Stomach (tissue), 9 donors: Measurements from ENCODE around the gene C10orf105. TPM values are rescaled to one million over a fixed set of nuclear protein-coding genes. Genes with fewer than 3 reads are reported as not detected.

Experiments
- DNase-seq, 2 donors: peaks; one replicate each; pipeline versions ENCODE4 v3.0.0 to v3.0.0-alpha.2; 2013 to 2019
- H3K27ac ChIP-seq, 5 donors: fragments of 200-600 bp in 4 of 5; sonication (generic) in 4 of 5; one replicate each; pipeline ENCODE4 v1.5.1; 2013 to 2019; ENCODE audit warnings: mild to moderate bottlenecking in 1 of 5, moderate library complexity in 1 of 5
- H3K27me3 ChIP-seq, 3 donors: fragments of 200-600 bp; sonication (generic); one replicate each; pipeline ENCODE4 v1.5.1; 2017 to 2019; ENCODE audit warnings: mixed run types in 1 of 3
- H3K36me3 ChIP-seq, 4 donors: fragments of 200-600 bp; sonication (generic); 1 replicate in 3 of 4; 2 replicates in 1 of 4; pipeline ENCODE4 v1.5.1; 2016 to 2019
- H3K4me1 ChIP-seq, 4 donors: fragments of 200-600 bp; sonication (generic); one replicate each; pipeline ENCODE4 v1.5.1; 2016 to 2019
- H3K4me3 ChIP-seq, 4 donors: fragments of 200-600 bp; sonication (generic) in 3 of 4; one replicate each; pipeline ENCODE4 v1.5.1; 2016 to 2019; ENCODE audit warnings: mild to moderate bottlenecking in 1 of 4
- H3K9me3 ChIP-seq, 4 donors: fragments of 200-600 bp; sonication (generic); one replicate each; pipeline ENCODE4 v1.5.1; 2016 to 2019
- CTCF ChIP-seq, 7 experiments: fragments of 450-650 bp in 4 of 7; fragments of 200-600 bp in 3 of 7; sonication (generic) in 3 of 7; IDR thresholded peaks; one replicate each; pipeline ENCODE4 v1.5.1; 2016 to 2019; ENCODE audit warnings: antibody characterized with exemption in 7 of 7, control low read depth in 2 of 7, mild to moderate bottlenecking in 1 of 7
- EP300 ChIP-seq: sonication (generic); formaldehyde crosslinking; IDR thresholded peaks from one replicate; pipeline ENCODE4 v1.6.1; 2017; ENCODE audit warnings: antibody characterized with exemption
- POLR2A ChIP-seq, 4 donors: fragments of 450-650 bp; IDR thresholded peaks; one replicate each; pipeline ENCODE4 v1.6.1; 2016; ENCODE audit warnings: antibody characterized with exemption in 4 of 4, control low read depth in 2 of 4, mild to moderate bottlenecking in 1 of 4, moderate library complexity in 1 of 4
- POLR2AphosphoS5 ChIP-seq, 3 donors: sonication (generic); formaldehyde crosslinking; IDR thresholded peaks; one replicate each; pipeline ENCODE4 v1.6.1; 2016; ENCODE audit warnings: antibody characterized with exemption in 3 of 3
- WGBS, 5 donors: extraction: QIAGEN DNeasy Blood & Tissue Kit in 3 of 5; methylation state at CpG; one replicate each; pipeline versions ENCODE4 v1.1.5 to v1.1.7; 2013 to 2018; 5-methylcytosine and 5-hydroxymethylcytosine counted together
- intact Hi-C: fragments of 100-400 bp; cut with DNase I; formaldehyde crosslinking; loops from one replicate; pipeline ENCODE4 v1.15.1; 2023; ENCODE audit warnings: low total_unique reads
- polyA plus RNA-seq, 3 donors: library from polyadenylated mRNA; stranded (reverse); fragments of 200-250 nt; gene quantifications; one replicate each; pipeline ENCODE4 v1.2.3, GENCODE V29; 2013
- total RNA-seq, 5 donors: library from RNA; depleted of rRNA; stranded (reverse); fragments of >200 nt; gene quantifications; one replicate each; pipeline versions ENCODE4 v1.1.0 to v1.2.3, GENCODE V29; 2014 to 2016
- donor health status: healthy with polysubstance abuse.
- donor health status: Bipolar disorder and iron deficiency.
- donor health status: healthy.

C10orf105 gene
- total and polyA plus RNA-seq, 8 donors, result 0.03 TPM; not detected in 7

- WGBS, 5 donors, result 71 to 93% (median 88%) methylated on average over 1 of the region's 1 CpG
- DNase-seq, result no peak
- no peak overlapping the region for H3K27ac ChIP-seq
- H3K36me3 ChIP-seq, result no peaks in the 10 kb centered on the region
- TF ChIP-seq EP300, result no peak
- H3K4me1 ChIP-seq, result peaks cover 25 to 36% (median 30%) of the 10 kb centered on the region in 4 donors
- no peak overlapping the region for H3K4me3 ChIP-seq
- intact Hi-C loops, result no loop called here
- H3K27me3 ChIP-seq, result no peaks in the 10 kb centered on the region
- no peaks in the 10 kb centered on the region for H3K9me3 ChIP-seq
These were observed 3.3 kb upstream of the C10orf105 start for GRCh38 chr10:71722849-71723248.

GRCh38 chr10:71721313-71721712 lies 1.7 kb upstream of the C10orf105 start:
- Histone ChIP-seq H3K36me3 (no peaks in the 10 kb centered on the region), H3K4me1 (peaks cover 18 to 33% (median 22%) of the 10 kb centered on the region in 4 donors), H3K27me3 (no peaks in the 10 kb centered on the region), H3K4me3 (no peak overlapping the region), H3K9me3 (no peaks in the 10 kb centered on the region), H3K27ac (no peak overlapping the region)
- WGBS, 5 donors, result 91 to 97% (median 93%) methylated on average over 6 of the region's 6 CpGs
- intact Hi-C loops, result no loop called here
- DNase-seq, result no peak
- TF ChIP-seq CTCF (IDR thresholded peaks at IDR 0.05) (no peak), POLR2A (IDR thresholded peaks at IDR 0.05) (no peak), EP300 (no peak), POLR2AphosphoS5 (IDR thresholded peaks at IDR 0.05) (no peak)

- no peaks in the 10 kb centered on the region for H3K27me3 ChIP-seq
- no peak for TF ChIP-seq POLR2A (IDR thresholded peaks at IDR 0.05)
- no peak for TF ChIP-seq EP300
- no peak for TF ChIP-seq POLR2AphosphoS5 (IDR thresholded peaks at IDR 0.05)
- no peaks in the 10 kb centered on the region for H3K36me3 ChIP-seq
- no peak overlapping the region for H3K27ac ChIP-seq
- peak in 1 of 2 donors; percentile 63 for DNase-seq
- H3K4me3 ChIP-seq, result no peak overlapping the region
- intact Hi-C loops, result no loop called here
- no peaks in the 10 kb centered on the region for H3K9me3 ChIP-seq
- H3K4me1 ChIP-seq, result peaks cover 10 to 33% (median 20%) of the 10 kb centered on the region in 4 donors
- WGBS, 5 donors, result 68 to 80% (median 73%) methylated on average over 4 of the region's 4 CpGs
These were observed 710 bp upstream of the C10orf105 start for GRCh38 chr10:71720288-71720687.

- intact Hi-C loops, result no loop called here
- no peaks in the 10 kb centered on the region for H3K36me3 ChIP-seq
- H3K27me3 ChIP-seq, result no peaks in the 10 kb centered on the region
- no peak for TF ChIP-seq CTCF (IDR thresholded peaks at IDR 0.05)
- TF ChIP-seq POLR2AphosphoS5 (IDR thresholded peaks at IDR 0.05), result no peak
- no peak for TF ChIP-seq EP300
- no peak for TF ChIP-seq POLR2A (IDR thresholded peaks at IDR 0.05)
- H3K4me1 ChIP-seq, result peaks cover 20 to 44% (median 33%) of the 10 kb centered on the region in 4 donors
- peak overlapping the region in 2 of 5 donors; percentile 33 to 46 for H3K27ac ChIP-seq
- peak in 1 of 2 donors; percentile 51 for DNase-seq
- no peaks in the 10 kb centered on the region for H3K9me3 ChIP-seq
- H3K4me3 ChIP-seq, result no peak overlapping the region
- 75 to 88% (median 81%) methylated on average over 7 of the region's 7 CpGs for WGBS, 5 donors
These were observed 536 bp downstream of the C10orf105 start for GRCh38 chr10:71719042-71719441.

- no peak overlapping the region for H3K4me3 ChIP-seq
- H3K27me3 ChIP-seq, result no peaks in the 10 kb centered on the region
- WGBS, 5 donors, result 83 to 87% (median 85%) methylated on average over 10 of the region's 10 CpGs
- no peaks in the 10 kb centered on the region for H3K36me3 ChIP-seq
- TF ChIP-seq POLR2A (IDR thresholded peaks at IDR 0.05), result no peak
- no peak for TF ChIP-seq CTCF (IDR thresholded peaks at IDR 0.05)
- TF ChIP-seq POLR2AphosphoS5 (IDR thresholded peaks at IDR 0.05), result no peak
- no peak for TF ChIP-seq EP300
- peak overlapping the region in 2 of 5 donors; percentile 32 to 33 for H3K27ac ChIP-seq
- intact Hi-C loops, result no loop called here
- no peak for DNase-seq
- H3K4me1 ChIP-seq, result peaks cover 28 to 52% (median 41%) of the 10 kb centered on the region in 4 donors
- H3K9me3 ChIP-seq, result no peaks in the 10 kb centered on the region
These were observed 1.3 kb downstream of the C10orf105 start for GRCh38 chr10:71718165-71718698.
